ENCODE measurements around the gene PNCK. TPM values are rescaled to one million over a fixed set of nuclear protein-coding genes. Genes with fewer than 3 reads are reported as not detected.

Gene PNCK
- total RNA-seq, 1 experiment from 2014 or later = not detected

- no peak for DNase-seq (ENCODE audit: low read depth)
Observed at GRCh38 chrX:153642051-153642654, 31.5 kb downstream of the PNCK start.

GRCh38 chrX:153641627-153642026 is 32.0 kb downstream of the PNCK start:
- DNase-seq (ENCODE audit: low read depth) = no peak

- no peak for DNase-seq (ENCODE audit: low read depth)
Observed at GRCh38 chrX:153640736-153641575, 32.7 kb downstream of the PNCK start.

GRCh38 chrX:153640045-153640686 is 33.4 kb downstream of the PNCK start:
- no peak for DNase-seq (ENCODE audit: low read depth)

GRCh38 chrX:153639177-153640044 is 34.2 kb downstream of the PNCK start:
- DNase-seq (ENCODE audit: low read depth) = no peak

GRCh38 chrX:153638436-153639176 is 35.0 kb downstream of the PNCK start:
- no peak for DNase-seq (ENCODE audit: low read depth)

- no peak for DNase-seq (ENCODE audit: low read depth)
Observed at GRCh38 chrX:153638041-153638371, 35.6 kb downstream of the PNCK start.

- no peak for DNase-seq (ENCODE audit: low read depth)
Observed at GRCh38 chrX:153637121-153638040, 36.2 kb downstream of the PNCK start.

GRCh38 chrX:153636716-153637115 is 36.9 kb downstream of the PNCK start:
- DNase-seq (ENCODE audit: low read depth) = no peak

- DNase-seq (ENCODE audit: low read depth) = peak; percentile 1
Observed at GRCh38 chrX:153635788-153636668, 37.6 kb downstream of the PNCK start.

GRCh38 chrX:153635388-153635787 is 38.2 kb downstream of the PNCK start:
- no peak for DNase-seq (ENCODE audit: low read depth)

- DNase-seq (ENCODE audit: low read depth) = no peak
Observed at GRCh38 chrX:153634832-153635231, 38.8 kb downstream of the PNCK start.

GRCh38 chrX:153634236-153634635 is 39.4 kb downstream of the PNCK start:
- no peak for DNase-seq (ENCODE audit: low read depth)

GRCh38 chrX:153633607-153634180 is 39.9 kb downstream of the PNCK start:
- no peak for DNase-seq (ENCODE audit: low read depth)

- no peak for DNase-seq (ENCODE audit: low read depth)
Observed at GRCh38 chrX:153633048-153633447, 40.6 kb downstream of the PNCK start.

- no peak for DNase-seq (ENCODE audit: low read depth)
Observed at GRCh38 chrX:153632595-153632946, 41.0 kb downstream of the PNCK start.

- no peak for DNase-seq (ENCODE audit: low read depth)
Observed at GRCh38 chrX:153631907-153632594, 41.6 kb downstream of the PNCK start.

GRCh38 chrX:153631346-153631745 is 42.3 kb downstream of the PNCK start:
- no peak for DNase-seq (ENCODE audit: low read depth)
